ENCODE measurements around the gene CCNJL. TPM values are rescaled to one million over a fixed set of nuclear protein-coding genes. Genes with fewer than 3 reads are reported as not detected.
"Not testable (repeated sequence)": the region's sequence is repeated elsewhere in the genome, so short reads cannot be mapped to it uniquely, and the experiment has no call there.

The CCNJL gene
- polyA plus RNA-seq, 2 donors = 0.44 to 0.59 TPM

GRCh38 chr5:160353379-160353778, 41.0 kb upstream of the CCNJL start:
- WGBS, 2 donors = 81 to 84% methylated on average over 8 of the region's 8 CpGs
- Histone ChIP-seq H3K4me1 (ENCODE audit: control insufficient read depth in 2 of 2, insufficient read depth in 2 of 2, low read length in 1 of 2) (no peaks in the 10 kb centered on the region), H3K36me3 (ENCODE audit: control insufficient read depth in 2 of 2, insufficient read depth in 2 of 2, low read length in 1 of 2) (no peaks in the 10 kb centered on the region), H3K9me3 (ENCODE audit: control insufficient read depth in 2 of 2, insufficient read depth in 1 of 2, low read depth in 1 of 2, low read length in 1 of 2) (no peaks in the 10 kb centered on the region), H3K4me3 (ENCODE audit: low read depth in 1 of 2, low read length in 2 of 2) (no peak overlapping the region), H3K27ac (ENCODE audit: low read depth in 2 of 2, low read length in 1 of 2) (no peak overlapping the region), H3K27me3 (ENCODE audit: control insufficient read depth in 1 of 2, insufficient read depth in 2 of 2, low read length in 2 of 2) (no peaks in the 10 kb centered on the region)

- Histone ChIP-seq H3K9me3 (ENCODE audit: control insufficient read depth in 2 of 2, insufficient read depth in 1 of 2, low read depth in 1 of 2, low read length in 1 of 2) (no peaks in the 10 kb centered on the region), H3K36me3 (ENCODE audit: control insufficient read depth in 2 of 2, insufficient read depth in 2 of 2, low read length in 1 of 2) (no peaks in the 10 kb centered on the region), H3K4me1 (ENCODE audit: control insufficient read depth in 2 of 2, insufficient read depth in 2 of 2, low read length in 1 of 2) (no peaks in the 10 kb centered on the region), H3K27ac (ENCODE audit: low read depth in 2 of 2, low read length in 1 of 2) (no peak overlapping the region), H3K27me3 (ENCODE audit: control insufficient read depth in 1 of 2, insufficient read depth in 2 of 2, low read length in 2 of 2) (no peaks in the 10 kb centered on the region), H3K4me3 (ENCODE audit: low read depth in 1 of 2, low read length in 2 of 2) (no peak overlapping the region)
- WGBS, 2 donors = 88 to 92% methylated on average over 4 of the region's 4 CpGs
These were observed 39.9 kb upstream of the CCNJL start for GRCh38 chr5:160352308-160352707.

GRCh38 chr5:160349935-160350303, 37.6 kb upstream of the CCNJL start:
- Histone ChIP-seq H3K27ac (ENCODE audit: low read depth in 2 of 2, low read length in 1 of 2) (no peak overlapping the region), H3K9me3 (ENCODE audit: control insufficient read depth in 2 of 2, insufficient read depth in 1 of 2, low read depth in 1 of 2, low read length in 1 of 2) (no peaks in the 10 kb centered on the region), H3K4me1 (ENCODE audit: control insufficient read depth in 2 of 2, insufficient read depth in 2 of 2, low read length in 1 of 2) (no peaks in the 10 kb centered on the region), H3K27me3 (ENCODE audit: control insufficient read depth in 1 of 2, insufficient read depth in 2 of 2, low read length in 2 of 2) (no peaks in the 10 kb centered on the region), H3K4me3 (ENCODE audit: low read depth in 1 of 2, low read length in 2 of 2) (no peak overlapping the region), H3K36me3 (ENCODE audit: control insufficient read depth in 2 of 2, insufficient read depth in 2 of 2, low read length in 1 of 2) (no peaks in the 10 kb centered on the region)
- 76 to 79% methylated on average over 4 of the region's 4 CpGs for WGBS, 2 donors

GRCh38 chr5:160349249-160349934, 37.0 kb upstream of the CCNJL start:
- H3K4me1 ChIP-seq (ENCODE audit: control insufficient read depth in 2 of 2, insufficient read depth in 2 of 2, low read length in 1 of 2) = no peaks in the 10 kb centered on the region
- no peaks in the 10 kb centered on the region for H3K9me3 ChIP-seq (ENCODE audit: control insufficient read depth in 2 of 2, insufficient read depth in 1 of 2, low read depth in 1 of 2, low read length in 1 of 2)
- no peak overlapping the region for H3K4me3 ChIP-seq (ENCODE audit: low read depth in 1 of 2, low read length in 2 of 2)
- H3K27me3 ChIP-seq (ENCODE audit: control insufficient read depth in 1 of 2, insufficient read depth in 2 of 2, low read length in 2 of 2) = no peaks in the 10 kb centered on the region
- H3K36me3 ChIP-seq (ENCODE audit: control insufficient read depth in 2 of 2, insufficient read depth in 2 of 2, low read length in 1 of 2) = no peaks in the 10 kb centered on the region
- WGBS, 2 donors = 93 to 95% methylated on average over 26 to 27 of the region's 27 CpGs
- no peak overlapping the region for H3K27ac ChIP-seq (ENCODE audit: low read depth in 2 of 2, low read length in 1 of 2)

- Histone ChIP-seq H3K4me1 (ENCODE audit: control insufficient read depth in 2 of 2, insufficient read depth in 2 of 2, low read length in 1 of 2) (no peaks in the 10 kb centered on the region), H3K36me3 (ENCODE audit: control insufficient read depth in 2 of 2, insufficient read depth in 2 of 2, low read length in 1 of 2) (no peaks in the 10 kb centered on the region), H3K4me3 (ENCODE audit: low read depth in 1 of 2, low read length in 2 of 2) (no peak overlapping the region), H3K27ac (ENCODE audit: low read depth in 2 of 2, low read length in 1 of 2) (no peak overlapping the region), H3K9me3 (ENCODE audit: control insufficient read depth in 2 of 2, insufficient read depth in 1 of 2, low read depth in 1 of 2, low read length in 1 of 2) (no peaks in the 10 kb centered on the region), H3K27me3 (ENCODE audit: control insufficient read depth in 1 of 2, insufficient read depth in 2 of 2, low read length in 2 of 2) (no peaks in the 10 kb centered on the region)
- 86 to 88% methylated on average over 11 of the region's 11 CpGs for WGBS, 2 donors
These were observed 35.7 kb upstream of the CCNJL start for GRCh38 chr5:160348080-160348479.

- WGBS, 2 donors = 66% methylated on average over 6 of the region's 6 CpGs
- no peaks in the 10 kb centered on the region for H3K36me3 ChIP-seq (ENCODE audit: control insufficient read depth in 2 of 2, insufficient read depth in 2 of 2, low read length in 1 of 2)
- H3K4me1 ChIP-seq (ENCODE audit: control insufficient read depth in 2 of 2, insufficient read depth in 2 of 2, low read length in 1 of 2) = no peaks in the 10 kb centered on the region
- H3K27ac ChIP-seq (ENCODE audit: low read depth in 2 of 2, low read length in 1 of 2) = no peak overlapping the region
- no peaks in the 10 kb centered on the region for H3K9me3 ChIP-seq (ENCODE audit: control insufficient read depth in 2 of 2, insufficient read depth in 1 of 2, low read depth in 1 of 2, low read length in 1 of 2)
- H3K4me3 ChIP-seq (ENCODE audit: low read depth in 1 of 2, low read length in 2 of 2) = no peak overlapping the region
- no peaks in the 10 kb centered on the region for H3K27me3 ChIP-seq (ENCODE audit: control insufficient read depth in 1 of 2, insufficient read depth in 2 of 2, low read length in 2 of 2)
These were observed 35.1 kb upstream of the CCNJL start for GRCh38 chr5:160347448-160347847.

GRCh38 chr5:160342413-160342941, 30.1 kb upstream of the CCNJL start:
- H3K27ac ChIP-seq (ENCODE audit: low read depth in 2 of 2, low read length in 1 of 2) = no peak overlapping the region
- H3K36me3 ChIP-seq (ENCODE audit: control insufficient read depth in 2 of 2, insufficient read depth in 2 of 2, low read length in 1 of 2) = no peaks in the 10 kb centered on the region
- 70% methylated on average over 4 of the region's 4 CpGs for WGBS, 2 donors
- no peaks in the 10 kb centered on the region for H3K27me3 ChIP-seq (ENCODE audit: control insufficient read depth in 1 of 2, insufficient read depth in 2 of 2, low read length in 2 of 2)
- H3K4me3 ChIP-seq (ENCODE audit: low read depth in 1 of 2, low read length in 2 of 2) = no peak overlapping the region
- no peaks in the 10 kb centered on the region for H3K9me3 ChIP-seq (ENCODE audit: control insufficient read depth in 2 of 2, insufficient read depth in 1 of 2, low read depth in 1 of 2, low read length in 1 of 2)
- no peaks in the 10 kb centered on the region for H3K4me1 ChIP-seq (ENCODE audit: control insufficient read depth in 2 of 2, insufficient read depth in 2 of 2, low read length in 1 of 2)

- Histone ChIP-seq H3K27me3 (ENCODE audit: control insufficient read depth in 1 of 2, insufficient read depth in 2 of 2, low read length in 2 of 2) (no peaks in the 10 kb centered on the region), H3K27ac (ENCODE audit: low read depth in 2 of 2, low read length in 1 of 2) (no peak overlapping the region), H3K4me3 (ENCODE audit: low read depth in 1 of 2, low read length in 2 of 2) (no peak overlapping the region), H3K4me1 (ENCODE audit: control insufficient read depth in 2 of 2, insufficient read depth in 2 of 2, low read length in 1 of 2) (no peaks in the 10 kb centered on the region), H3K36me3 (ENCODE audit: control insufficient read depth in 2 of 2, insufficient read depth in 2 of 2, low read length in 1 of 2) (no peaks in the 10 kb centered on the region), H3K9me3 (ENCODE audit: control insufficient read depth in 2 of 2, insufficient read depth in 1 of 2, low read depth in 1 of 2, low read length in 1 of 2) (no peaks in the 10 kb centered on the region)
- WGBS, 2 donors = 77 to 82% methylated on average over 6 of the region's 6 CpGs
These were observed 29.0 kb upstream of the CCNJL start for GRCh38 chr5:160341309-160341870.

GRCh38 chr5:160340513-160340912, 28.1 kb upstream of the CCNJL start:
- not testable (repeated sequence) for H3K9me3 ChIP-seq (ENCODE audit: control insufficient read depth in 2 of 2, insufficient read depth in 1 of 2, low read depth in 1 of 2, low read length in 1 of 2); H3K27me3 ChIP-seq (ENCODE audit: control insufficient read depth in 1 of 2, insufficient read depth in 2 of 2, low read length in 2 of 2); H3K4me1 ChIP-seq (ENCODE audit: control insufficient read depth in 2 of 2, insufficient read depth in 2 of 2, low read length in 1 of 2); H3K27ac ChIP-seq (ENCODE audit: low read depth in 2 of 2, low read length in 1 of 2); H3K36me3 ChIP-seq (ENCODE audit: control insufficient read depth in 2 of 2, insufficient read depth in 2 of 2, low read length in 1 of 2); H3K4me3 ChIP-seq (ENCODE audit: low read depth in 1 of 2, low read length in 2 of 2)

All from esophagus (tissue), 2 donors.